Tibial nerve (tissue), 4 donors: ENCODE data around the gene ZNF267. TPM values are rescaled to one million over a fixed set of nuclear protein-coding genes. Genes with fewer than 3 reads are reported as not detected.
"Not testable (repeated sequence)": the region's sequence is repeated elsewhere in the genome, so short reads cannot be mapped to it uniquely, and the experiment has no call there.

Experiments used
- DNase-seq, 2 donors: peaks; one replicate each; pipeline ENCODE4 v3.0.0-alpha.2; 2019; ENCODE audit warnings: low spot score in 2 of 2
- H3K27ac ChIP-seq, 4 donors: fragments of 200-600 bp; sonication (generic) in 3 of 4; one replicate each; pipeline ENCODE4 v1.5.1; 2017 to 2019; ENCODE audit warnings: mild to moderate bottlenecking in 1 of 4
- H3K27me3 ChIP-seq, 2 donors: fragments of 200-600 bp; sonication (generic) in 1 of 2; one replicate each; pipeline versions ENCODE4 v1.5.1 to v1.6.0; 2017 to 2019
- H3K36me3 ChIP-seq, 3 donors: fragments of 200-600 bp; sonication (generic); one replicate each; pipeline ENCODE4 v1.5.1; 2018 to 2019
- H3K4me1 ChIP-seq, 4 donors: fragments of 200-600 bp; sonication (generic) in 3 of 4; one replicate each; pipeline ENCODE4 v1.5.1; 2017 to 2019
- H3K4me3 ChIP-seq, 4 donors: fragments of 200-600 bp; sonication (generic) in 3 of 4; one replicate each; pipeline ENCODE4 v1.5.1; 2017 to 2019; ENCODE audit warnings: mild to moderate bottlenecking in 1 of 4, moderate library complexity in 1 of 4
- H3K9me3 ChIP-seq, 4 donors: fragments of 200-600 bp; sonication (generic) in 3 of 4; one replicate each; pipeline ENCODE4 v1.5.1; 2017 to 2019
- EP300 ChIP-seq, 2 donors: sonication (generic); formaldehyde crosslinking; IDR thresholded peaks; one replicate each; pipeline ENCODE4 v1.6.1; 2017; ENCODE audit warnings: antibody characterized with exemption in 2 of 2, mild to moderate bottlenecking in 1 of 2
- POLR2A ChIP-seq, 2 donors: fragments of 450-650 bp; IDR thresholded peaks; one replicate each; pipeline ENCODE4 v1.6.1; 2017; ENCODE audit warnings: antibody characterized with exemption in 2 of 2, mild to moderate bottlenecking in 2 of 2, moderate library complexity in 2 of 2
- WGBS, 2 donors: methylation state at CpG; one replicate each; pipeline ENCODE4 v1.1.5; 2018; 5-methylcytosine and 5-hydroxymethylcytosine counted together
- total RNA-seq, 4 donors: library from RNA; depleted of rRNA; stranded (reverse); fragments of >200 nt; gene quantifications; one replicate each; pipeline ENCODE4 v1.1.0, GENCODE V29; 2016
- TF ChIP-seq, protein P1 (sequence below), 5 experiments: fragments of 200-600 bp in 3 of 5; fragments of 450-650 bp in 2 of 5; sonication (generic) in 3 of 5; IDR thresholded peaks; one replicate each; pipeline ENCODE4 v1.5.1; 2016 to 2019; ENCODE audit warnings: antibody characterized with exemption in 5 of 5, mild to moderate bottlenecking in 3 of 5, moderate library complexity in 2 of 5

Gene ZNF267
- 10 to 100 TPM in 2 of 4 donors, 1 to 10 TPM in 2; 8.1 to 13.8 (median 10.5) TPM for total RNA-seq

- H3K4me1 ChIP-seq, result peaks cover 0 to 54% (median 29%) of the 10 kb centered on the region in 4 donors
- peak within 1 kb of the TSS; percentile 75 to 99 (median 92) for H3K4me3 ChIP-seq
- peak within 1 kb of the TSS; percentile 88 to 97 (median 94) for H3K27ac ChIP-seq
- peaks cover 0 to 6% (median 0%) of the 10 kb centered on the region in 3 donors for H3K36me3 ChIP-seq
- H3K9me3 ChIP-seq, result no peaks in the 10 kb centered on the region
- H3K27me3 ChIP-seq, result no peaks in the 10 kb centered on the region
- peak; percentile 97 to 99 for DNase-seq
- TF ChIP-seq, protein P1, sequence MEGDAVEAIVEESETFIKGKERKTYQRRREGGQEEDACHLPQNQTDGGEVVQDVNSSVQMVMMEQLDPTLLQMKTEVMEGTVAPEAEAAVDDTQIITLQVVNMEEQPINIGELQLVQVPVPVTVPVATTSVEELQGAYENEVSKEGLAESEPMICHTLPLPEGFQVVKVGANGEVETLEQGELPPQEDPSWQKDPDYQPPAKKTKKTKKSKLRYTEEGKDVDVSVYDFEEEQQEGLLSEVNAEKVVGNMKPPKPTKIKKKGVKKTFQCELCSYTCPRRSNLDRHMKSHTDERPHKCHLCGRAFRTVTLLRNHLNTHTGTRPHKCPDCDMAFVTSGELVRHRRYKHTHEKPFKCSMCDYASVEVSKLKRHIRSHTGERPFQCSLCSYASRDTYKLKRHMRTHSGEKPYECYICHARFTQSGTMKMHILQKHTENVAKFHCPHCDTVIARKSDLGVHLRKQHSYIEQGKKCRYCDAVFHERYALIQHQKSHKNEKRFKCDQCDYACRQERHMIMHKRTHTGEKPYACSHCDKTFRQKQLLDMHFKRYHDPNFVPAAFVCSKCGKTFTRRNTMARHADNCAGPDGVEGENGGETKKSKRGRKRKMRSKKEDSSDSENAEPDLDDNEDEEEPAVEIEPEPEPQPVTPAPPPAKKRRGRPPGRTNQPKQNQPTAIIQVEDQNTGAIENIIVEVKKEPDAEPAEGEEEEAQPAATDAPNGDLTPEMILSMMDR (IDR thresholded peaks at IDR 0.05), result no peak
- TF ChIP-seq EP300 (IDR thresholded peaks at IDR 0.05) (peak in 1 of 2 donors; percentile 90), POLR2A (IDR thresholded peaks at IDR 0.05) (peak; percentile 66 to 81)
- WGBS, 2 donors, result 0% methylated on average over 43 to 55 of the region's 57 CpGs
Measured at GRCh38 chr16:31873556-31874365, at the start of gene ZNF267. Gene ZNF267, plus strand, starts transcription at chr16:31873807. Its CDS starts 160 bp downstream, at chr16:31873967.

DNA sequence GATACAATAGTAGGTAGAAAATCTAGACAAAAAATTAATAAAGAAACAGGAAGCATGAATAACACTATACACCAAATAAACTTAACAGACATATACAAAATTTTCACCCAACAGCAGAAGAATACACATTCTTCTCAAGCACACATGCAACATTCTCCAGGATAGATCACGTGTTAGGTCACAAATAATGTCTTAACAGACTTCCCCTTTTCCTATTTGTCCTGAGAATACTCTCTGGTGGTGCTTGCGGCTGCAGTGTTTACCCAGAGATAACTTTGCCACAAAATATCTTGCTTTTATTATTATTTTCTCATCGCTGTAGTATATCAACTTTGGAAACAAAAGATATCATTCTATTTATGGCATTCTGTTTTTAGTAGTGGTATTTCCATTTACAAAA lies 40.6 kb upstream of the ZNF267 start:
- 60 to 65% methylated on average over 3 of the region's 3 CpGs for WGBS, 2 donors
- no peak for DNase-seq
- no peaks in the 10 kb centered on the region for H3K36me3 ChIP-seq
- no peak overlapping the region for H3K27ac ChIP-seq
- no peak overlapping the region for H3K4me3 ChIP-seq
- peaks cover 0 to 24% (median 0%) of the 10 kb centered on the region in 4 donors for H3K9me3 ChIP-seq
- no peaks in the 10 kb centered on the region for H3K4me1 ChIP-seq
- TF ChIP-seq EP300 (IDR thresholded peaks at IDR 0.05), result no peak
- TF ChIP-seq, protein P1 (IDR thresholded peaks at IDR 0.05), result no peak
- TF ChIP-seq POLR2A (IDR thresholded peaks at IDR 0.05), result no peak
- no peaks in the 10 kb centered on the region for H3K27me3 ChIP-seq

GRCh38 chr16:31836396-31836795 lies 37.2 kb upstream of the ZNF267 start:
- not testable (repeated sequence) for H3K36me3 ChIP-seq, H3K4me3 ChIP-seq, DNase-seq, H3K27me3 ChIP-seq, H3K4me1 ChIP-seq, H3K27ac ChIP-seq
- H3K9me3 ChIP-seq, result peaks cover 0 to 43% (median 0%) of the 10 kb centered on the region in 4 donors
- 89 to 96% methylated on average over 19 of the region's 31 CpGs for WGBS, 2 donors

DNA sequence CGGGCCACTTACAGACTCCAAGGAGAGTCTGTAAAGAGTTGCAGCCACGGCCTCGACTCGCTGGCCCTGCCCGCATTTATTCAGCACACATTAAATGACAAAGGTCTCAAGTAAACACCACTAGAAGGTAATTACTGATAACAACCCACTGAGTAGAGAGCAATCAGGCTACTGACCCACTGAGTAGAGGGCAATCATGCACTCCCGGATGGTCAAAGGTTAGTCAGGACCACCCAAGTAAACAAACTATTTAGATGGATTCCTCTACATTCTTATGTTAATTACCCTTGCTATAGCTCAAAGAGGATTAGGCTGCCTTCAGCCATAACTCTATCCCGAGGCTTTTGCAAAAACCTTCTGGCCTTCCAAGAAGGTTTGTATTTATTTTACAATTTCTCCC lies 30.7 kb upstream of the ZNF267 start:
- Histone ChIP-seq H3K36me3 (no peaks in the 10 kb centered on the region), H3K4me3 (no peak overlapping the region), H3K4me1 (no peaks in the 10 kb centered on the region), H3K9me3 (peaks cover 0 to 59% (median 3%) of the 10 kb centered on the region in 4 donors), H3K27ac (no peak overlapping the region), H3K27me3 (no peaks in the 10 kb centered on the region)
- WGBS, 2 donors, result 59 to 66% methylated on average over 7 of the region's 7 CpGs
- TF ChIP-seq, protein P1 (IDR thresholded peaks at IDR 0.05), result no peak
- TF ChIP-seq EP300 (IDR thresholded peaks at IDR 0.05) (no peak), POLR2A (IDR thresholded peaks at IDR 0.05) (no peak)
- DNase-seq, result no peak

DNA sequence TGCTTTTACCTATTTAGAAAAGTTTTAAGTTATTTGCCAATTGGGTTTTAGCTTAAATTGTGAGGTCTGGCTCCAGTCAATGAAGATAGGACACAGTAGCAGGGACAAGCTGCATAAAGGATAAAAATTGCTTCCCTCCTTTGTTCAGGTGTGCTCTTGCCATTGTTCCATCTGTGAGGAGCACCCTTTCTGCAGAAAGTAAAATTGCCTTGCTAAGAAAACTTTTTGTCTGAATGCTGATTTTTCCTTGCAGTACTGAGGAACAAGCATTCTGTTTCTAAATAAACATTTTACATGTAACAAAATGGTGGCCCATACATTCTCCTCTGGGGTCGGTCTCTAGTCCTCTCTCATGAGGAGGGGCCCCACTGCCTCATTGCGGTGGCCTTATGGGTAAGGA lies 25.0 kb upstream of the ZNF267 start:
- H3K27ac ChIP-seq, H3K27me3 ChIP-seq, H3K4me3 ChIP-seq, H3K36me3 ChIP-seq, DNase-seq, H3K4me1 ChIP-seq: not testable (repeated sequence)
- peaks cover 0 to 34% (median 0%) of the 10 kb centered on the region in 4 donors for H3K9me3 ChIP-seq
- 84% methylated on average over 2 of the region's 2 CpGs for WGBS, 2 donors

DNA sequence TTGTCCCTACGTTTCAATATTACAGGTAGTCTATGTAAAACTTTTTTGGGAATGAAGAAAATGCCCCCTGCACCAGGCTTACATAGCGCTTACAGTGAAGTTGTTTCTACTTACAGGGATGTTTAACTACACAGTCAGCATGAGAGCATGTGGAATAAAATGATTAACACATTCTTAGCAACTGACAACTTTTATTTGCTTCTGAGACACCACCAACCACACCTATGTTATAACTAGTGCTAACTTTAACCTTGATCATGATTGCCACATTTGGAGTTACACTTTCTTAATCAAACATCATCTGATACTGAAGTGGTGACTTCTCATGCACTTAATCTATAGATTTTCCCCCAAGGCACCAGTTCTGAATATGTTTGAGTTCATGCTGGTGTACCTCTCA lies 20.3 kb upstream of the ZNF267 start:
- Histone ChIP-seq H3K36me3 (no peaks in the 10 kb centered on the region), H3K4me3 (no peak overlapping the region), H3K27ac (no peak overlapping the region), H3K27me3 (no peaks in the 10 kb centered on the region), H3K9me3 (peaks cover 0 to 12% (median 0%) of the 10 kb centered on the region in 4 donors), H3K4me1 (no peaks in the 10 kb centered on the region)
- TF ChIP-seq EP300 (IDR thresholded peaks at IDR 0.05), result no peak
- TF ChIP-seq, protein P1 (IDR thresholded peaks at IDR 0.05), result no peak
- no peak for TF ChIP-seq POLR2A (IDR thresholded peaks at IDR 0.05)
- 58 to 62% methylated on average over 2 of the region's 2 CpGs for WGBS, 2 donors
- DNase-seq, result no peak
